ENCODE measurements around the gene M6PR.
"Not testable (repeated sequence)": the region's sequence is repeated elsewhere in the genome, so short reads cannot be mapped to it uniquely, and the experiment has no call there.

The M6PR gene

GRCh38 chr12:8914033-8914715, 35.3 kb downstream of the M6PR start, which contains the start of gene PHC1:
TSS of gene PHC1 (plus strand) at chr12:8914509. CDS start at chr12:8917678, 3,169 bp downstream.
- DNase-seq (ENCODE audit: low read depth in 1 of 2, low spot score in 1 of 2): peak; percentile 58 to 63

DNA sequence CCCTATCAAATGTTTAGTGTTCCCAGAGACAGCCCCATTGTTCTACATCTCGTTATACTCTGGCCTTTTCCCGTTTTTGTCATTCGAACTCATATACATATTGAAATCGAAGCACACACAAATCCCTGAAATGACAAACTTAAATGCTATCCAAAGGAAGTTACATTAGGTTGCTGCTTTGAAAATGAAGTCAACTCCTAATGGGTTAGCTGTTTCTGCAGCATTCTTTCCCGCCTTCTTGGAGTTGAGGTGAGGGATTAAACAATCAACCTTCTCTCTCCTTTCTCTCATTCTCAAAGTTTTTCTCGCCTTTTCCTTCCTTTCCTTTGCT, 35.8 kb downstream of the M6PR start:
- DNase-seq (ENCODE audit: low read depth in 1 of 2, low spot score in 1 of 2): no peak

DNA sequence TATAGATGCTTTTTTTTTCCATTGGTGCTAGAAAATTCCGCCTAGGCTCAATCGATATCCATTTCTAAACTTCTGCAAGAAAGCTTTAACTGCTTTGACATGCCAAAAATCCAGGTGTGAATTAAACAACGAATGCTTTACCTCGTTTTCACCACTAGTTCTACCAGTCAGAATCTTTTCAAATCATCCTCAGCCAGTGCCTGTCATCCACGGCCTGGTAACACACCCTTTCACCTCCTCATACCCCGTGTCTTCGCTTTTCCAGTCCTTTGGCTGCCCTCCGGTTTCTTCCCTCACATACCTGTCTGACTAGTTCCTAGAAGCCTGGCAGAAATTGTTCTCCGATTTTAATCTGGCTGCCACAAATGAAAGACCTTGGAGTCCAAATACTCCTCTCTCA, 36.5 kb downstream of the M6PR start:
- no peak for DNase-seq (ENCODE audit: low read depth in 1 of 2, low spot score in 1 of 2)

DNA sequence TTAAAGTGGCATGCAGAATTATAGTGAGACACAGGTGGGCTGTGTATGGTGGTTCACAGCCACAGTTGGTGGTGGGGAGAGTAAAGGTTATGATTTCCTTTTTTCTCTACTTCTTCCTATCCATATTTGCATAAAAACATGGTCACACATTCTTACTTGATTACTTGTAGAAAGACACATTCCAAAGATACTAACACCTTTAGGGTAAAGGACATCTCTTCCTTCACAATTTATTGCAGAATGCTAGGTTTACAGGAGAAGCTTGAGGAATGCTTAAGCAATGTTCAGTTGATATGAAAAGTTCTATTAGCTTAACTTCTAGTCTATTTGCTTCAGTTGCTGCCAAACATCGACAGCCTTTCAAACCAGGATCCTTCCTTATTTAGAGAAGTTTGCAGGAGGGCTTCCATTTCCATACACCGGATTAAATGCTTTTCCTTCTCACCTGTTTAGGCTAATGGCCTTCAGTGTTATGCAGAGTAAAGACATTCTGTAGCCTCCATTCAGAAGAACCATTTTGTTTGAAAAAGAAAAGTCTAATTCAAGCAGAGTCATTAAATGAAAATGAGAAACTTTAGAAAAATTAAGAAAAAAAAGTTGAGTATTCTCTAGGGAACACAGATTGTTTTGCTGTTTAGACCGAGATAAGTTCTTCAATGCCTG, 37.7 kb downstream of the M6PR start:
- no peak for DNase-seq (ENCODE audit: low read depth in 1 of 2, low spot score in 1 of 2)

DNA sequence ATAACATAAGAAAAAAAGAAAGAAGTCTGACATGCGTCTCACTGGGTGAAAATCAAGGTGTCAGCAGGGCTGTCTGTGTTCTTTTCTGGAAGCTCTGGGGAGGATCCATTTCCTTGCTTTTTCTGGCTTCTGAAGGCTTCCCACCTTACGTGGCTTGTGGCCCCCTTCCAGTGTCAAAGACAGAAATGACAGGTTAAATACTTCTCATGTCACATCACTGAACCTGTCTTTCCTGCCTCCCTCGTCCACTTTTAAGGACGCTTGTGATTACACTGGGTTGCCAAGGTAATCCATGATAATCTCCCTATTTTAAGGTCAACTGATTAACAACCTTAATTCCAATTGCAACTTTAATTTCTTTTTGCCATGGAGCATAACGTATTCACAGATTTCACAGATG, 39.7 kb downstream of the M6PR start:
- DNase-seq (ENCODE audit: low read depth in 1 of 2, low spot score in 1 of 2): no peak

GRCh38 chr12:8907513-8907912, 41.9 kb downstream of the M6PR start:
- no peak for DNase-seq (ENCODE audit: low read depth in 1 of 2, low spot score in 1 of 2)

GRCh38 chr12:8906266-8907180, 42.9 kb downstream of the M6PR start:
- no peak for DNase-seq (ENCODE audit: low read depth in 1 of 2, low spot score in 1 of 2)

- DNase-seq (ENCODE audit: low read depth in 1 of 2, low spot score in 1 of 2): no peak
Observed at GRCh38 chr12:8905546-8905945, 43.9 kb downstream of the M6PR start.

- no peak for DNase-seq (ENCODE audit: low read depth in 1 of 2, low spot score in 1 of 2)
Observed at GRCh38 chr12:8904665-8905064, 44.8 kb downstream of the M6PR start.

GRCh38 chr12:8903646-8904045, 45.8 kb downstream of the M6PR start:
- DNase-seq (ENCODE audit: low read depth in 1 of 2, low spot score in 1 of 2): no peak

- DNase-seq (ENCODE audit: low read depth in 1 of 2, low spot score in 1 of 2): not testable (repeated sequence)
Observed at GRCh38 chr12:8902703-8903102, 46.7 kb downstream of the M6PR start.

GRCh38 chr12:8899830-8900229, 49.6 kb downstream of the M6PR start:
- DNase-seq (ENCODE audit: low read depth in 1 of 2, low spot score in 1 of 2): no peak

- DNase-seq (ENCODE audit: low read depth in 1 of 2, low spot score in 1 of 2): no peak
Observed at GRCh38 chr12:8897081-8897480, 52.4 kb downstream of the M6PR start.

GRCh38 chr12:8894986-8895385, 54.5 kb downstream of the M6PR start:
- no peak for DNase-seq (ENCODE audit: low read depth in 1 of 2, low spot score in 1 of 2)

GRCh38 chr12:8894378-8894777, 55.1 kb downstream of the M6PR start:
- DNase-seq (ENCODE audit: low read depth in 1 of 2, low spot score in 1 of 2): no peak

DNA sequence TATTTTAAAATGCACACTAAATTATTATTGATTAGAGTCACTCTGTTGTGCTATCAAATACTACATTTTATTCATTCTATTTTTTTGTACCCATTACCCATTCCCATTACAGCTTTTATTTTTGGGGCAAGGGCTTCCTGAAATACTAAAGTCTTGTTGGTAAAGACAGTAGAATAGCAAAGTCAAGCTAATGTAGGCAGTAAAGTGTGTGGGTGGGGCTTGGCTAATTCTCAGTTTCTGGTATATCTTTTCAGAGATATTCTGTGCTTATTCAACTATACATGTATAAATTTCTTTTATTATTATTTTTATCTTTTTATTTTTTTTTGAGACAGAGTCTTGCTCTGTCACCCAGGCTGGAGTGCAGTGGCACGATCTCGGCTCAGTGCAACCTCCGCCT, 57.5 kb downstream of the M6PR start:
- DNase-seq (ENCODE audit: low read depth in 1 of 2, low spot score in 1 of 2): no peak

Measured in stimulated activated CD4-positive, alpha-beta T cell treated with anti-CD3 and anti-CD28 coated beads, Interleukin-15, amount 100 ng/mL, for 1 hour (primary cell).